ENCODE data around the gene SULT1A2.
A peak's percentile ranks its signal among the peaks of the same experiment; 100 is the strongest.
"Not testable (repeated sequence)": the region's sequence is repeated elsewhere in the genome, so short reads cannot be mapped to it uniquely, and the experiment has no call there.

The SULT1A2 gene

GRCh38 chr16:28609631-28610594 is 13.1 kb upstream of the SULT1A2 start, which contains the start of gene SULT1A1:
Gene SULT1A1 (minus strand): TSS chr16:28610044. CDS start chr16:28608855, 1,189 bp downstream.
- peak; percentile 52 for DNase-seq (ENCODE audit: low spot score)

DNA sequence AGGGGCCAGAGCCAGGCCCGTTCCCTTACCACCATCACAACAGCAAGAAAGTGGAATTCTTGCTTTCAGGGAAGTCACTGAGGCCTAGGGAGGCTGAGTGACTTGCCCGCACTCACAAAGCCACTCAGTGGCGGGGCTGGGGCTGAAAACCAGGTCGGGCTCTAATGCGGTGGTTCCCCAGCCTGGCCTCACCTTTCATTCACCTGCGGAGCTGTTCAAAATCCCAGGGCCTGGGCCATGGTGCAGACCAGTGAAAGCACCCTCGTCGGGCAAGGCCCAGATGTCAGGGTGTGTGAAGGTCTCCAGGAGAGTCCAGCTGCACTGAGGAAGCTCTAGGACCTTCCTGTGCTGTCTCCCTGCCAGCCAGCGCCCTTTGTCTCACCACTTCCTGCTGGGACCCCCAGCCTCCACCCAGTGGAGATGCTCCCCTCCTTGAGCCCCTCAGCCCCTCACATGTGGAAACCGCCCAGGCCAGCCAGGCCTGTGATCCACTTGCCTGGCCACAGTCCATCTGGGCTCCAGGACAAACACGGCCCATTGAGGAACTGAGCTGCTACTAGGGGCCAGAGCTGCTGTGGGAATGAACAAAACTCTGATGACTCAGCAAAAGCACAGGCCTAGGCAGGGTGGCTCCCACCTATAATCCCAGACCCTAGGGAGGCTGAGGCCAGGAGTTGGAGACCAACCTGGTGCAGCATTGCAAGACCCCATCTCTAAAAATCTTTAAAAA is 12.2 kb upstream of the SULT1A2 start:
- DNase-seq (ENCODE audit: low spot score), result peak; percentile 1

DNA sequence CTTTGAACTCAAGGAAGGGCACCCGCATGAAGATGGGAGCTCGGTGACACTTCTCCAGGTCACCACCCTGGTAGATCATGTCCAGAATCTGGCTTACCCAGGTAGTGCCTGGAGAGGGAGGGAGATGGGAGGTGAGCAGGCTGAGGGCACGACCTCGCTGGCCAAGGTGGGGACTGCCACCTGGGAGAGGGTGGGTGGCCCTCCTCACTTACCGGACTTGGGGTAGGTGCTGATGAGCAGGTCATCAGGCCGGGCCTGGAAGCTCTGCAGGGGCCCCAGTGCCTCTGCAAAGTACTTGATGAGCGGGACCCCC is 11.6 kb upstream of the SULT1A2 start:
- not testable (repeated sequence) for DNase-seq (ENCODE audit: low spot score)

DNA sequence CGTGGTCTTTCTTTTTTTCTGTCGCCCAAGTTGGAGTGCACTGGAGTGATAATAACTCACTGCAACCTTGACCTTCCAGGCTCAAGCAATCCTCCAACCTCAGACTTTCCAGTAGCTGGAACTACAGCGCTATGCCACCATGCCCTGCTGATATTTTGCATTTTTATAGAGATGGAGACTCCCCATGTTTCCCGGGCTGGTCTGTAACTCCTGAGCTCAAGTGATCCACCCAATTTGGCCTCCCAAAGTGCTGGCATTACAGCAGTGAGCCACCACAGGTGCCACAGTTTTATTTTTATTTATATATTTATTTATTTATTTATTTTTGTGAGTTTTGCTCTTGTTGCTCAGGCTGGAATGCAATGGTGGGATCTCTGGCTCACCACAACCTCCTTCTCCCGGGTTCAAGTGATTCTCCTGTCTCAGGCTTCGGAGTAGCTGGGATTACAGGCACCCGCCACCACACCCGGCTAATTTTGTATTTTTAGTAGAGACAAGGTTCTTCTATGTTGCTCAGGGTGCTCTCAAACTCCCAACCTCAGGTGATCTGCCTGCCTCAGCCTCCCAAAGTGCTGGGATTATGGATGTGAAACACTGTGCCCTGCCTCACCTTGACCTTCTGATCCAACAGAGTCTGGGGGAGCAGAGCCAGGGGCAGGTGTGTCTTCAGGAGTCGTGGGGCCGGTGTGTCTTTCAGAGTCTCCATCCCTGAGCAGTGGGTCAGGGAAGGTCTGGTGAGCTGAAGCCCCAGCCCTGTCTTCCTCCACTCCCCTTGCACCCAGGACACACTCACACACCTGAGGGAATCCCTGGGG is 11.0 kb upstream of the SULT1A2 start:
- not testable (repeated sequence) for DNase-seq (ENCODE audit: low spot score)

GRCh38 chr16:28607116-28607623 is 10.3 kb upstream of the SULT1A2 start:
- no peak for DNase-seq (ENCODE audit: low spot score)

DNA sequence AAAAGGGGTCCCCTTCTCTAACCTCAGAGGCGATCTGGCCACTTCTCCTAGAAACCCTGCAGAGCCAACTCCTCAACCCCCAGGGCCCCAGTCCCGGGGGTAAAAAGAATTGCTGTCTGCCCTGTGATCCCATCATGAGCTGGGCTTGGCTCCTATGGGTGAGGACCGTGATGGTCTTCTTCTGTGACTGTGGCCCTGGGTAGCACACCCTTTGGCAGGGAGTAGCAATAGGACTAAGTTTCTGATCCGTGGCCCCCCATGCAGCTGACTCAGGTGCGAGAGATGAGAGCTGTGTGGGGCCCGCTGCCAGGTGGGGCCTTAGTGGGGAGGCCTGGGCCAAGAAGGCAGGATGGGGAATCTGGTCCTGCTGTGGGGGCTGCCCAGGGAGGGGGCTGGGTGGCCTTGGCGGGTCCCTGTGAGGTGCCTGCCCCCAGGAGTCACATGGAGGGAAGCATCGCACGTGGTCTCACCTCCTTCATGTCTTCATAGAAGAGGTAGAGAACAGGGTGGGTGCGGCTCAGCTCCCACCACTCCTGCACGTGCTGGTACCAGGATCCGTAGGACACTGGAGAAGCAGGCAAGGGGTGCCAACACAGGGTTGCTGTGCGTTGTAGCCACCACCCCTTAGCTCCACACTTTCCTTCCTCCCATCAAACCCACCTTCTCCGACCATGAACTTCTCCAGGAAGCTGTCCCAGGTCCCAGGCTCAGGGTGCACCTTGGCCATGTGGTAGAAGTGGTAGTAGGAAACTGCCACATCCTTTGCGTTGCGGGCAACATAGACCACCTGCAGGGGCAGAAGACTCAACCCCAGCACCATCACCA is 9.7 kb upstream of the SULT1A2 start:
- no peak for DNase-seq (ENCODE audit: low spot score)

DNA sequence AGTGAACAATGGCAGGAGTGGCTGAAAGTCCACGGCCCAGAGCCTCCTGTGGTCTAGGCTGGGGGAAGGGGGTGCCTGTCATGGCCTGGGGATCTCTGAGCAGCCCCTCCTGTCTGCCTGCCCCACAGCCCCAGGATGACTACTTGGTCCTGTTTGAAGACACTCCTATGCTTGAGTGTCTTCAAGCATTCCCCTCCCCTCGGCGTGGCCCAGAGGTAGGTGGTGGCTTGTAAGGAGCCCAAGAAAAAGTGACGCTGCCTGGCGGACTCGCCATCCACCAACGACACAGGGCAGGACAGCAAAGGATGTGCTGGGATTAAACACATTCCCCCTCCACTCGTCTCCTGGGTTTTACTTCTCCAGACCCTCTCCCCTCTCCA is 7.3 kb upstream of the SULT1A2 start:
- DNase-seq (ENCODE audit: low spot score), result no peak

DNA sequence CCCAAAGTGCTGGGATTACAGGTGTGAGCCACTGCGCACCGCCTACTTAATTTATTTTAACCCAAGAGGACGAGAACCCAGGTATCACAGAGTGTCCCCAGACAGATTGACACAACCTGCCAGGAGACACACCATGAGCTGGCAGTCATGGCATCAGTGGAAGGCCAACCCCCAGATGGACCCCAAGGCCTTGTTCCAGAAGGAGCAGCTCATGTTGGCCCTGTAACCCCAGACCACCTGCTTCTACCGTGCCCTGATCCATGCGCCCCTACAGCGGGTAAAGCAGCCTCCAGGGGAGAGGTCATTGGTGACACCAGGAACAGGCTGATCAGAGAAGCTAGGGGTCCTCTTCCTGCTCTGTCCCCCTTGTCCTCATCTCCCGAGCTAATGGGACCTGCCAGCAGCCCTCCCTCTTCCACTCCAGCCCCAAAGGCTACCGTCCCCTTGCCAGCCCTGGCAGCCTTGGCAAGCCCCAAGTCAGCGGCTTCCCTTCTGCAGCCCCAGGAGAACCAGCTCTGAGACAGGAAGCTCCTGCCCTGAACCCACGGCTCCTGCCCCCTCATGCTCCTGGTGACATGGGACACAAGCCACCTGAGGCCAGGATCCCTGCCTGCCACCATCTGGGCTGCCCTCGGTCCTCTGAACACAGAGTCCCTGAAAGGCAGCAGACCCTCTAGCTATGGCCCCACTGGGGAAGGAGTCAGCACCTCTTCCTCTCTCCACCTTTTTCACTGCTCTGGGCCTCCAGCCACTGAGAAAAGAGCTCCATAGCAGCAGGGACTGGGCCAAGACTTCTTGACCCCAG is 6.7 kb upstream of the SULT1A2 start:
- DNase-seq (ENCODE audit: low spot score), result no peak

GRCh38 chr16:28602529-28602928 is 5.7 kb upstream of the SULT1A2 start:
- no peak for DNase-seq (ENCODE audit: low spot score)

- DNase-seq (ENCODE audit: low spot score), result not testable (repeated sequence)
Observed at GRCh38 chr16:28602062-28602461, 5.2 kb upstream of the SULT1A2 start.

DNA sequence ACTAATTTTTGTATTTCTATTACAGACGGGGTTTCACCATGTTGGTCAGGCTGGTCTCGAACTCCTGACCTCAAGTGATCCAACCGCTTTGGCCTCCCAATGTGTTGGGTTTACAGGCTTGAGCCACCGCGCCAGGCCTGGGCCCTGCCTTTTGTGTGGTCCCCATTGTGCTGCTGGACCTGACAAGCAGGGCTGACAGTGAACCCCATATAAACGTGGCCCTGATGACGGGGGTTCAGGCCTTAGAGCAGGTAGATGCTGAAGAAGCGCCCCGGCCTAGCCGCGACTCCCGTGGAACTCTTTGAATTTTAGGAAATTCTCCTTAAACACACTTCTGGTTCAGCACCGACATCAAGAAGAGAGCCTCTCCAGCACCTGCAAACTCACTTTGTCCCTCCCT is 4.7 kb upstream of the SULT1A2 start:
- not testable (repeated sequence) for DNase-seq (ENCODE audit: low spot score)

DNA sequence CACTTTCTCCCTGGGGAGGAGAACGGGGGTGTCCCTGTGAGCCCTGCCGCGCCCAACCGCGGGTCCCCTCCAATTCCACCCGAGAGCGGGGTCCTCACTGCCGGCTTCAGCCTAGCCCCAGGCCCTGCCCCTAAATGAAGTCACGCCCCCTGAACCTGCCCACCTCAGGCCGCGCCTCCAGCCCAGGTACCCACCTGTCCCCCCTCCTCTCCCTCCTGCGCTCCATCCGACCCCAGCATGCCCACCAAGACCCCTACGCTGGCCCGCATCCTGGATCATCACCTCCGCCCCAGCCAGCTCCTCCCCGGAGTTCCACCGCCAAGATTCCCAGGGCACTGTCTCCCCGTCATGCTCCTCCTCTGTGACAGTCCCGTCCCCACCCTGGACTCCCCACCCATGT is 4.1 kb upstream of the SULT1A2 start:
- DNase-seq (ENCODE audit: low spot score), result not testable (repeated sequence)

DNA sequence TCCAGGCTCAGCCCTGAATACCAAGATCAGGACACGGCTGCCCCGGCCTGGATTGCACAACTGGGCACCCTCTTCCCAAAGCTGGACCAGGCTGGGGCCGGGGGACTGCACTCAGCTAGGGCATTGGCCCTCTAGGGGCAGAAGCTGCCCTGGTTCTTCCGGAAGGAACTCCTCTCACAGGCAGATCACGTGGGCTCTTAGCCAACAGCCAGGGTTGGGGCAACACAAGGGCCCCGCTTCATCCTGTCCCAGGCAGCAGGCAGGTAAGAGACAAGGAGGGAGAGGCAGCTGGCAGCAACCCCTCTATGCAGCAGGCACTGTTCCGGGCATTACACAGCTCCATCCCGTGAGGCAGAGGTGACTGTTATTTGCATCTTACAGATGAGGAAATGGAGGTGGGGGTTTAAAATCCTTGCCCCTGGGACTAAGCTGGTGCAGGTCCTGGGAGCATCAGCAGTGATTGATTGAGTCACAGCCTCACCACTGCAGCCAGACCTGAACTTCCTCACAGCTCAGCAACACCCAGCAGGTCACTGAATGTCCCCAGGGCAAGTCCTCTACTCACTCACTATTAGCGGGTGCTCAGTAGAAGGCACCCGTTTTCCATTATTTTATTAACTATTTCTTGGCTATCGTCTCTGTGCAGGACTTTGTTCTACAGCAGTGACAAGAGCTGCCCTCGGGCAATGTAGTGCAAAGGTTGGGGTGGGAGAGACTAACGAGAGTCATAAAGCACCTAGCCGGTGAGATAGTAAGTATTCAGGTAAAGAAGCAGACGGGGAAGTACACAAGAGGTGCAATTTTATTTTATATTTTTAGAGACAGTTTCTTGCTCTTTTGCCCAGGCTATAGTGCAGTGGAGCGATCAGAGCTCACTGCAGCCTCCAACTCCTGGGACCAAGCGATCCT is 2.8 kb upstream of the SULT1A2 start:
- DNase-seq (ENCODE audit: low spot score), result not testable (repeated sequence)

DNA sequence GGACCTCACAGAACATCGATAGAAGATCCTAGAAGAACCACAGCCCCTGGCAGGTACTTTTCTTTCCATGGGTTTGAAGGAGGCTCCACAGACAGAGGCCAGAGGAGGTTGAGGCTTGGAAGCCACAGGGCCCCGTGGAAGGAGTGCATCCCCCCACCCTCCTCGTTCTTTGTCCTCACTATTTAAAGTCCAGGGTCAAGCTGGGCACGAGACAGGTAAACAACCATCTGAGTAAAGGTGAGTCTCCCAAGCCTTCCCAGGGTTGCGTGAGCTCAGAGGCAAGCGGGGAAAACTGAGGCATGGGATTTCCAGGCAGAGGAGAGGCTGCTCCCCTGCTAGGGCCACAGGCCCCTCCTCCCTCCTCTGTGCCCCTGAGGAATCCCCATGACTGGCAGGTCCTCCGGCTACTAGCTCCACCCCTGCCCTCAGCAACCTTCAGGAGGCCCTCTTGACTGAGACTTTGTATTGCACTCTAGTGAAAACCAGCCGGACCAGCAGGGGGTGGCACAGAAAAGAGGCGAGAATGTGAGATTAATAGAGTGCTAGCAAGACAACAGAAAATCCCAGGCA is 927 bp upstream of the SULT1A2 start:
- peak; percentile 80 for DNase-seq (ENCODE audit: low spot score)

- DNase-seq (ENCODE audit: low spot score), result no peak
Observed at GRCh38 chr16:28596115-28596630, 677 bp downstream of the SULT1A2 start.

GRCh38 chr16:28595451-28595850 is 1.4 kb downstream of the SULT1A2 start:
- not testable (repeated sequence) for DNase-seq (ENCODE audit: low spot score)

- no peak for DNase-seq (ENCODE audit: low spot score)
Observed at GRCh38 chr16:28592979-28593553, 3.8 kb downstream of the SULT1A2 start.

- no peak for DNase-seq (ENCODE audit: low spot score)
Observed at GRCh38 chr16:28592511-28592910, 4.3 kb downstream of the SULT1A2 start.

Data from iPS-NIHi11 (cell line).